Spleen (tissue), 7 donors: ENCODE data around the gene TAS2R40.

Experiments used
- CTCF ChIP-seq, 11 experiments: fragments of 200-600 bp in 7 of 11; fragments of 450-650 bp in 4 of 11; sonication (generic) in 4 of 11; IDR thresholded peaks in 8 of 11; conservative IDR thresholded peaks in 3 of 11; 1 replicate in 7 of 11; 2 replicates in 4 of 11; pipeline versions ENCODE4 v1.4.0 to v1.8.0; 2016 to 2021; ENCODE audit warnings: antibody characterized with exemption in 11 of 11, inconsistent platforms in 4 of 11, mild to moderate bottlenecking in 1 of 11
- POLR2A ChIP-seq, 3 donors: fragments of 450-650 bp; IDR thresholded peaks; one replicate each; pipeline ENCODE4 v1.5.1; 2017; ENCODE audit warnings: antibody characterized with exemption in 3 of 3, mild to moderate bottlenecking in 1 of 3
- POLR2AphosphoS5 ChIP-seq, 3 donors: sonication (generic); formaldehyde crosslinking; IDR thresholded peaks; one replicate each; pipeline ENCODE4 v1.5.1; 2017; ENCODE audit warnings: antibody characterized with exemption in 3 of 3
- donor health status: DM: no; HTN: no; CAD: no; lungs with moderate emphysema.
- donor health status: DM: no; HTN: no; CAD: no.
- donor health status: DM: no; HTN: no; CAD: no.

GRCh38 chr7:143235561-143235960 lies 13.7 kb downstream of the TAS2R40 start:
- TF ChIP-seq POLR2A (IDR thresholded peaks at IDR 0.05) (no peak), POLR2AphosphoS5 (IDR thresholded peaks at IDR 0.05) (no peak), CTCF (IDR thresholded peaks at IDR 0.05 in 8 of 11, conservative IDR thresholded peaks at IDR 0.05 in 3 of 11) (no peak)
